Left lung (tissue), 10 donors: ENCODE measurements around the gene LNP1. TPM values are rescaled to one million over a fixed set of nuclear protein-coding genes. Genes with fewer than 3 reads are reported as not detected.
"Not testable (repeated sequence)": the region's sequence is repeated elsewhere in the genome, so short reads cannot be mapped to it uniquely, and the experiment has no call there.

Experiments
- ATAC-seq: fragments of 200-7000 bp; cut with Tn5 transposase; one replicate; pipeline ENCODE4 v1.9.1; 2020; ENCODE audit warnings: moderate library complexity
- DNase-seq, 4 donors: peaks; one replicate each; pipeline ENCODE4 v3.0.0-alpha.2; 2013 to 2020
- H3K27ac ChIP-seq, 2 donors: fragments of 200-600 bp; sonication (generic) in 1 of 2; one replicate each; pipeline versions ENCODE4 v1.5.0 to v1.8.0; 2020 to 2021
- H3K27me3 ChIP-seq, 2 donors: fragments of 200-600 bp; sonication (generic) in 1 of 2; one replicate each; pipeline versions ENCODE4 v1.5.0 to v1.8.0; 2020 to 2021
- H3K36me3 ChIP-seq, 2 donors: fragments of 200-600 bp; sonication (generic) in 1 of 2; one replicate each; pipeline versions ENCODE4 v1.5.0 to v1.8.0; 2020 to 2021
- H3K4me1 ChIP-seq, 2 donors: fragments of 200-600 bp; one replicate each; pipeline ENCODE4 v1.8.0; 2021
- H3K4me3 ChIP-seq, 2 donors: fragments of 200-600 bp; sonication (generic) in 1 of 2; one replicate each; pipeline versions ENCODE4 v1.5.0 to v1.8.0; 2020 to 2021; ENCODE audit warnings: mild to moderate bottlenecking in 1 of 2
- H3K9me3 ChIP-seq, 2 donors: fragments of 200-600 bp; sonication (generic) in 1 of 2; one replicate each; pipeline versions ENCODE4 v1.5.0 to v1.8.0; 2020 to 2021
- intact Hi-C, 2 donors: fragments of 100-400 bp; cut with DNase I; formaldehyde crosslinking; loops; one replicate each; pipeline versions ENCODE4 v1.11.2 to v1.14.2; 2022
- polyA plus RNA-seq, 6 donors: library from polyadenylated mRNA; unstranded; fragments of 120-200 nt; gene quantifications; one replicate each; pipeline ENCODE4 v1.2.1, GENCODE V29; 2013; ENCODE audit not compliant: insufficient read length in 6 of 6
- total RNA-seq, 2 donors: library from RNA; stranded (reverse); fragmentation: NEBNext Ultra II Directional; extraction: Animal tissue kit (Norgen Biotek cat#: 25700); gene quantifications; one replicate each; pipeline ENCODE4 v1.2.1, GENCODE V29; 2021
- TF ChIP-seq, protein P1 (sequence below), 2 donors: fragments of 200-600 bp; sonication (generic) in 1 of 2; IDR thresholded peaks; one replicate each; pipeline versions ENCODE4 v1.5.0 to v1.8.0; 2021; ENCODE audit warnings: antibody characterized with exemption in 2 of 2
- donor health status: DM: no; HTN: yes; CAD: no.
- donor health status: DM: no; HTN: no; CAD: no.

The LNP1 gene
- total and polyA plus RNA-seq, 8 donors, result 1.4 to 13.0 (median 9.0) TPM

DNA sequence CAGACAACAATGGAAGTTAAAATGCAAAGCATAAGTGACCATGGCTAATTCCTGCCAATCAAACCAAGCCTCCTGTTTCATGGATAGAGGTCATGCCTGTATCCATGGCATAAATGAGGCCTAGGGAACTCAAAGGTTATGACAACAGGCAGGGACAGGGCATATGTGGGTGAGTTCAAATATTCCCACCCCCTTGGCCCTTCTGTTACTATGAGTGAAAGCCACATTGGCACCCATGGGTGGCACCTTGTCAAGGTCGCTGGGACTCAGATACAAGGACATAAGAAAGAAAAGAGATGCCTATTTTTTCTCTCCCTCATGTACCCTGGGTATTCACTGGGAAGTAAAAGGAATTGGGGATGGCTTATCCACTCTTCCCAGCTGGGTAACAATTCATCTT, 65.8 kb downstream of the LNP1 start:
- H3K27me3 ChIP-seq, result no peaks in the 10 kb centered on the region
- no peak overlapping the region for H3K4me3 ChIP-seq
- no peaks in the 10 kb centered on the region for H3K36me3 ChIP-seq
- H3K4me1 ChIP-seq, result peaks cover 0 to 8% of the 10 kb centered on the region in 2 donors
- intact Hi-C loops, result loop anchor here in 1 of 2 donors (5.0 kb wide), 1 partner anchor 125 kb away; no protein-coding TSS in a partner anchor
- H3K27ac ChIP-seq, result no peak overlapping the region
- H3K9me3 ChIP-seq, result peaks cover 0 to 23% of the 10 kb centered on the region in 2 donors
- no peak for DNase-seq
- no peak for ATAC-seq
- TF ChIP-seq, protein P1, sequence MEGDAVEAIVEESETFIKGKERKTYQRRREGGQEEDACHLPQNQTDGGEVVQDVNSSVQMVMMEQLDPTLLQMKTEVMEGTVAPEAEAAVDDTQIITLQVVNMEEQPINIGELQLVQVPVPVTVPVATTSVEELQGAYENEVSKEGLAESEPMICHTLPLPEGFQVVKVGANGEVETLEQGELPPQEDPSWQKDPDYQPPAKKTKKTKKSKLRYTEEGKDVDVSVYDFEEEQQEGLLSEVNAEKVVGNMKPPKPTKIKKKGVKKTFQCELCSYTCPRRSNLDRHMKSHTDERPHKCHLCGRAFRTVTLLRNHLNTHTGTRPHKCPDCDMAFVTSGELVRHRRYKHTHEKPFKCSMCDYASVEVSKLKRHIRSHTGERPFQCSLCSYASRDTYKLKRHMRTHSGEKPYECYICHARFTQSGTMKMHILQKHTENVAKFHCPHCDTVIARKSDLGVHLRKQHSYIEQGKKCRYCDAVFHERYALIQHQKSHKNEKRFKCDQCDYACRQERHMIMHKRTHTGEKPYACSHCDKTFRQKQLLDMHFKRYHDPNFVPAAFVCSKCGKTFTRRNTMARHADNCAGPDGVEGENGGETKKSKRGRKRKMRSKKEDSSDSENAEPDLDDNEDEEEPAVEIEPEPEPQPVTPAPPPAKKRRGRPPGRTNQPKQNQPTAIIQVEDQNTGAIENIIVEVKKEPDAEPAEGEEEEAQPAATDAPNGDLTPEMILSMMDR (IDR thresholded peaks at IDR 0.05), result no peak

GRCh38 chr3:100468676-100469075, 67.3 kb downstream of the LNP1 start:
- no peak for ATAC-seq
- Histone ChIP-seq H3K9me3 (peaks cover 0 to 23% of the 10 kb centered on the region in 2 donors), H3K4me1 (peaks cover 0 to 8% of the 10 kb centered on the region in 2 donors), H3K4me3 (no peak overlapping the region), H3K27ac (no peak overlapping the region), H3K27me3 (no peaks in the 10 kb centered on the region), H3K36me3 (no peaks in the 10 kb centered on the region)
- intact Hi-C loops, result loop anchor here in 1 of 2 donors (5.0 kb wide), 1 partner anchor 124 kb away; no protein-coding TSS in a partner anchor
- DNase-seq, result no peak
- TF ChIP-seq, protein P1 (IDR thresholded peaks at IDR 0.05), result no peak

DNA sequence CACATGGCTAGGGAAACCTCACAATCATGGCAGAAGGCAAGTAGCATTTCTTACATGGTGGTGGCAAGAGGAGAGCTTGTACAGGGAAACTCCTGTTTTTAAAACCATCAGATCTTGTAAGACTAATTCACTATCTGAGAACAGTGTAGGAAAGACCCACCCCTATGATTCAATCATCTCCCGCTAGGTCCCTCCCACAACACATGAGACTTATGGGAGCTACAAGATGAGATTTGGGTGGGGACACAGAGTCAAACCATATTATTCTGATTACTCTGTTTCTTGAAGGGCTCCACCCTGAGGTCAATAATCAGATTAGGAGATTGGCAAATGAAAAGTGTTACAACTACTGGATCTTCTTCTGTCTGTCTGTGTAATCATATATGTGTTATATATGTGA, 69.6 kb downstream of the LNP1 start:
- Histone ChIP-seq H3K36me3 (no peaks in the 10 kb centered on the region), H3K4me1 (peaks cover 0 to 4% of the 10 kb centered on the region in 2 donors), H3K9me3 (peaks cover 0 to 23% of the 10 kb centered on the region in 2 donors), H3K27me3 (no peaks in the 10 kb centered on the region), H3K4me3 (no peak overlapping the region), H3K27ac (no peak overlapping the region)
- ATAC-seq (no peak), DNase-seq (no peak)
- intact Hi-C loops, result no loop called here
- TF ChIP-seq, protein P1 (IDR thresholded peaks at IDR 0.05), result no peak

DNA sequence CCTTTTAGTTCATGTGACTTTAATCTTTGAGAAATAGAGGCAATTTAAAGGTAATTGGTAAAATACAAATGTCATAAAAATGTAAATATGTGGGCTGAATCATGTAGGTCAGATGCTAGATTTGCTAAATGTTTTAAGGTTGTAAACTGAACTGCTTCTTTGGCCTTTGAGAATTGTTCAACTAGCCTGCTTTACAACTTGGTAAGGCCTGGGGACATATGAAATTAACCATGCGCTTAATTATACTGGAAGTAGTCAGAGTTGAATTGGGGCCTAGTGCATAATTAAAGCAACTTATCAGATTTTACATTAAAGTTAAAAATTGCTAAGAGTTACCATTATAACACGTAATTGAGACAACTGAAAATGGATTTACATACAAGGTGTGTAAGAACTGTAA, 70.1 kb downstream of the LNP1 start:
- H3K36me3 ChIP-seq, result no peaks in the 10 kb centered on the region
- DNase-seq, result no peak

DNA sequence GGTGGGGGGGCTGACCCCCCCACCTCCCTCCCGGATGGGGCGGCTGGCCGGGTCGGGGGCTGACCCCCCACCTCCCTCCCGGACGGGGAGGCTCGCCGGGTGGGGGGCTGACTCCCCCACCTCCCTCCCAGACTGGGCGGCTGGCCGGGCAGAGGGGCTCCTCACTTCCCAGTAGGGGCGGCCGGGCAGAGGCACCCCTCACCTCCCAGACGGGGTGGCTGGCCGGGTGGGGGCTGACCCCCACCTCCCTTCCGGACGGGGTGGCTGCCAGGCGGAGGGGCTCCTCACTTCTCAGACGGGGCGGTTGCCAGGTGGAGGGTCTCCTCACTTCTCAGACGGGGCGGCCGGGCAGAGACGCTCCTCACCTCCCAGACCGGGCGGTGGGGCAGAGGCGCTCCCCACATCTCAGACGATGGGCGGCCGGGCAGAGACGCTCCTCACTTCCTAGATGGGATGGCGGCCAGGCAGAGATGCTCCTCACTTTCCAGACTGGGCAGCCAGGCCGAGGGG, 76.6 kb downstream of the LNP1 start:
- H3K27me3 ChIP-seq, intact Hi-C loops, H3K4me3 ChIP-seq, H3K27ac ChIP-seq, H3K36me3 ChIP-seq, H3K4me1 ChIP-seq, H3K9me3 ChIP-seq, ATAC-seq: not testable (repeated sequence)
- peak in 1 of 4 donors; percentile 50 for DNase-seq

More for the DNA sequence above, 70.1 kb downstream of the LNP1 start:
- no peak overlapping the region for H3K4me3 ChIP-seq
- intact Hi-C loops, result no loop called here
- no peaks in the 10 kb centered on the region for H3K4me1 ChIP-seq
- no peak for ATAC-seq
- H3K27me3 ChIP-seq, result no peaks in the 10 kb centered on the region
- peaks cover 0 to 23% of the 10 kb centered on the region in 2 donors for H3K9me3 ChIP-seq
- TF ChIP-seq, protein P1 (IDR thresholded peaks at IDR 0.05), result no peak
- H3K27ac ChIP-seq, result no peak overlapping the region

GRCh38 chr3:100478521-100478920, 77.2 kb downstream of the LNP1 start:
- H3K9me3 ChIP-seq, H3K4me3 ChIP-seq, ATAC-seq, H3K36me3 ChIP-seq, DNase-seq, H3K27me3 ChIP-seq, intact Hi-C loops, H3K27ac ChIP-seq, H3K4me1 ChIP-seq: not testable (repeated sequence)
